ENCODE measurements around the gene PRR5L.

GRCh38 chr11:36436589-36436988, 140.5 kb downstream of the PRR5L start:
- no peak for TF ChIP-seq CTCF (optimal IDR thresholded peaks at IDR 0.05 in 1 of 3, IDR thresholded peaks at IDR 0.05 in 1 of 3, conservative IDR thresholded peaks at IDR 0.05 in 1 of 3; ENCODE audit: extremely low read depth in 1 of 3, insufficient read depth in 2 of 3, low read length in 3 of 3)
- TF ChIP-seq EZH2 (IDR thresholded peaks at IDR 0.05; ENCODE audit: low read length) = no peak
